ENCODE measurements around the gene TST.
A peak's percentile ranks its signal among the peaks of the same experiment; 100 is the strongest.

The TST gene

GRCh38 chr22:37054056-37054395 lies 34.8 kb upstream of the TST start:
- DNase-seq (ENCODE audit: low spot score), result no peak
- TF ChIP-seq CTCF (IDR thresholded peaks at IDR 0.05; ENCODE audit: extremely low read depth, insufficient read depth, missing control alignments), result no peak
- in situ Hi-C loops (cut with MboI; ENCODE audit: low pct_unique_long_range_greater_than_20kb, low sequenced_read_pairs, unreplicated experiment), result no loop called here

GRCh38 chr22:37053310-37054055 lies 34.2 kb upstream of the TST start:
- DNase-seq (ENCODE audit: low spot score), result no peak
- TF ChIP-seq CTCF (IDR thresholded peaks at IDR 0.05; ENCODE audit: extremely low read depth, insufficient read depth, missing control alignments), result no peak
- in situ Hi-C loops (cut with MboI; ENCODE audit: low pct_unique_long_range_greater_than_20kb, low sequenced_read_pairs, unreplicated experiment), result no loop called here

GRCh38 chr22:37052386-37053309 lies 33.4 kb upstream of the TST start:
- no peak for TF ChIP-seq CTCF (IDR thresholded peaks at IDR 0.05; ENCODE audit: extremely low read depth, insufficient read depth, missing control alignments)
- in situ Hi-C loops (cut with MboI; ENCODE audit: low pct_unique_long_range_greater_than_20kb, low sequenced_read_pairs, unreplicated experiment), result no loop called here
- no peak for DNase-seq (ENCODE audit: low spot score)

GRCh38 chr22:37051391-37052385 lies 32.4 kb upstream of the TST start, which contains the start of gene KCTD17:
Gene KCTD17 (plus strand): TSS chr22:37051742. CDS start chr22:37051761, 19 bp downstream.
- peak; percentile 98 for DNase-seq (ENCODE audit: low spot score)
- in situ Hi-C loops (cut with MboI; ENCODE audit: low pct_unique_long_range_greater_than_20kb, low sequenced_read_pairs, unreplicated experiment), result no loop called here
- TF ChIP-seq CTCF (IDR thresholded peaks at IDR 0.05; ENCODE audit: extremely low read depth, insufficient read depth, missing control alignments), result no peak

- in situ Hi-C loops (cut with MboI; ENCODE audit: low pct_unique_long_range_greater_than_20kb, low sequenced_read_pairs, unreplicated experiment), result no loop called here
- TF ChIP-seq CTCF (IDR thresholded peaks at IDR 0.05; ENCODE audit: extremely low read depth, insufficient read depth, missing control alignments), result no peak
- no peak for DNase-seq (ENCODE audit: low spot score)
Measured at GRCh38 chr22:37050913-37051312, 31.7 kb upstream of the TST start.

GRCh38 chr22:37049224-37049623 lies 30.0 kb upstream of the TST start:
- in situ Hi-C loops (cut with MboI; ENCODE audit: low pct_unique_long_range_greater_than_20kb, low sequenced_read_pairs, unreplicated experiment), result no loop called here
- no peak for DNase-seq (ENCODE audit: low spot score)
- no peak for TF ChIP-seq CTCF (IDR thresholded peaks at IDR 0.05; ENCODE audit: extremely low read depth, insufficient read depth, missing control alignments)
